NCI-H1436 (cell line): ENCODE measurements around the gene SPACA6.

ENCODE experiments used
- DNase-seq: peaks from one replicate; lab custom pipeline; 2025; lab: John Stamatoyannopoulos, UW

The SPACA6 gene

GRCh38 chr19:51703575-51704515, 10.7 kb downstream of the SPACA6 start:
- peak; percentile 96 for DNase-seq

- no peak for DNase-seq
Observed at GRCh38 chr19:51704626-51705025, 11.5 kb downstream of the SPACA6 start.

GRCh38 chr19:51706296-51706695, 13.2 kb downstream of the SPACA6 start:
- DNase-seq = no peak

GRCh38 chr19:51706885-51707284, 13.8 kb downstream of the SPACA6 start:
- DNase-seq = no peak

- DNase-seq = no peak
Observed at GRCh38 chr19:51708811-51709210, 15.7 kb downstream of the SPACA6 start.

GRCh38 chr19:51709575-51709974, 16.4 kb downstream of the SPACA6 start:
- DNase-seq = no peak

- DNase-seq = no peak
Observed at GRCh38 chr19:51710163-51710562, 17.0 kb downstream of the SPACA6 start.

GRCh38 chr19:51711702-51712101, 18.6 kb downstream of the SPACA6 start:
- no peak for DNase-seq

GRCh38 chr19:51712461-51713081, 19.4 kb downstream of the SPACA6 start:
- DNase-seq = peak; percentile 57

GRCh38 chr19:51713319-51714285, 20.5 kb downstream of the SPACA6 start:
- no peak for DNase-seq

- no peak for DNase-seq
Observed at GRCh38 chr19:51714848-51715247, 21.7 kb downstream of the SPACA6 start.

GRCh38 chr19:51715850-51716249, 22.7 kb downstream of the SPACA6 start:
- no peak for DNase-seq

- no peak for DNase-seq
Observed at GRCh38 chr19:51716925-51717324, 23.8 kb downstream of the SPACA6 start.

GRCh38 chr19:51719251-51719988, 26.3 kb downstream of the SPACA6 start:
- DNase-seq = no peak

- no peak for DNase-seq
Observed at GRCh38 chr19:51721905-51722304, 28.8 kb downstream of the SPACA6 start.

- DNase-seq = no peak
Observed at GRCh38 chr19:51722492-51722891, 29.4 kb downstream of the SPACA6 start.

- no peak for DNase-seq
Observed at GRCh38 chr19:51724543-51724942, 31.4 kb downstream of the SPACA6 start.

- DNase-seq = no peak
Observed at GRCh38 chr19:51726049-51726448, 32.9 kb downstream of the SPACA6 start.

GRCh38 chr19:51727349-51727880, 34.3 kb downstream of the SPACA6 start:
- no peak for DNase-seq

GRCh38 chr19:51729781-51730180, 36.7 kb downstream of the SPACA6 start:
- DNase-seq = no peak
